HG03103 (cell line): ENCODE measurements around the gene CEP97.
"Not testable (repeated sequence)": the region's sequence is repeated elsewhere in the genome, so short reads cannot be mapped to it uniquely, and the experiment has no call there.

Experiments
- ATAC-seq: cut with Tn5 transposase; IDR thresholded peaks from one replicate; pipeline ENCODE4 v1.9.1; 2021; ENCODE audit warnings: low read depth; ENCODE audit not compliant: unreplicated experiment

The CEP97 gene, protein sequence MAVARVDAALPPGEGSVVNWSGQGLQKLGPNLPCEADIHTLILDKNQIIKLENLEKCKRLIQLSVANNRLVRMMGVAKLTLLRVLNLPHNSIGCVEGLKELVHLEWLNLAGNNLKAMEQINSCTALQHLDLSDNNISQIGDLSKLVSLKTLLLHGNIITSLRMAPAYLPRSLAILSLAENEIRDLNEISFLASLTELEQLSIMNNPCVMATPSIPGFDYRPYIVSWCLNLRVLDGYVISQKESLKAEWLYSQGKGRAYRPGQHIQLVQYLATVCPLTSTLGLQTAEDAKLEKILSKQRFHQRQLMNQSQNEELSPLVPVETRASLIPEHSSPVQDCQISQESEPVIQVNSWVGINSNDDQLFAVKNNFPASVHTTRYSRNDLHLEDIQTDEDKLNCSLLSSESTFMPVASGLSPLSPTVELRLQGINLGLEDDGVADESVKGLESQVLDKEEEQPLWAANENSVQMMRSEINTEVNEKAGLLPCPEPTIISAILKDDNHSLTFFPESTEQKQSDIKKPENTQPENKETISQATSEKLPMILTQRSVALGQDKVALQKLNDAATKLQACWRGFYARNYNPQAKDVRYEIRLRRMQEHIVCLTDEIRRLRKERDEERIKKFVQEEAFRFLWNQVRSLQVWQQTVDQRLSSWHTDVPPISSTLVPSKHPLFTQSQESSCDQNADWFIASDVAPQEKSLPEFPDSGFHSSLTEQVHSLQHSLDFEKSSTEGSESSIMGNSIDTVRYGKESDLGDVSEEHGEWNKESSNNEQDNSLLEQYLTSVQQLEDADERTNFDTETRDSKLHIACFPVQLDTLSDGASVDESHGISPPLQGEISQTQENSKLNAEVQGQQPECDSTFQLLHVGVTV

DNA sequence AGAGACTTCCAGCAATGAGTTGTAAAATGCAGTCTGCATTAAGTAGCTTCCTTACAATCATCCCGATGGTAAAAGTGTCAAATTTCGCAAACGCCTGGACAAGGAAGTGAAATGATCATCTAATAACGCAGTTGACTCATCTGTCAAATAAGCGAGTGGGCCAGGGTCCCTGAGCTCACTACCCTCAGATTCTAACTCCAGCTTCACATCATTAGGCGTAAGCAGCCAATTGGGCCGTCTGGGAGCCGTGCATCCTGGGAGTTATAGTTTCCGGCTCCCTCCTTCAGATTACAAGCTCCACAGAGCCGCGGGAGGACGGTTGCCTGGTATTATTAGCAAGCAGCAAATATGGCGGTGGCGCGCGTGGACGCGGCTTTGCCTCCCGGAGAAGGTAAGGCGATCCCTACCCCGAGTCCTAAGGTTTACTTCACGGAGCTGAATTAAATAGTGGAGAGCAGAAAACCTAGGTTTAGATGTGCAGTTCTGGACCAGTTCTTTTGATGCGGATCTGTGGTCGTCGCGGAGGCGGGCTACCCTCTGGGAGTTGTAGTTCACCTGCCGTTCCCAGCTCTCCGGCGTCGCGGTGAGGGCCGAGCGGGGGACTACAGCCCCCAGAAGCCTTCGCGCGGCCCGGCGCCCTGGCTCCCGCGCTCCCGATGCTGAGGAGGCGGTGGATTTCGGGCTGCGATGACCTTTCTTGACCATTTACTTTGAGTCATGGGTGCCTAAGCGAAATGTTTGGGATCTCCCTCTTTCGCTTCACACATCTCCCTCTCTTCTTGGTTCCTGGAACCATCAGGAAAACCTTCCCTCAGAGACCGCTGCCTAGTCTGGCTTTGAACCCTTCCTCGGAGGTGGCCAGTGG, at the start of gene CEP97:
Gene CEP97 (plus strand): TSS at position 286 of the 865 bp plus-strand sequence. CDS start 63 bp downstream, at position 349.
- ATAC-seq: peak; percentile 83

DNA sequence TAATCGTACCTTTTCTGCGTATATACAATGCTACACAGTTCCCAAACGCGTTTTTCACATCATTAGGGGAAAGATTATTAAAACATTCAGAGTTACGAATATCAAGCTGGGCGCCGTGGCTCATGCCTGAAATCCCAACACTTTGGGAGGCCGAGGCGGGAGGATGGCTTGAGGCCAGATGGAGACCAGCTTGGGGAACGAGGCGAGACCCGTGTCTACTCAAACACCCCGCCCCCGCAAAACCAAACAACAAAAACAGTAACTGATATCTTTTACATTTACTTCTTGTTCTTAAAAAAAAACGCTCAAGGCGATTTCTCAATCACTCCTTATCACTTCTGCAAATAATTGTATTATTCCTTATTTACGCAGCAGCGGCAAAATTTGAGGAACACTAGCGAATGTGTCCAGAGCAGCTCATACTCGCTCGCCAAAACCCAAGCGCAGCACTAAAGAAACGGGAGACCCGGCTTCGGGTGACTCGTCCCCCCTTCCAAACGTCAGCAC, 48.7 kb upstream of the CEP97 start:
- no peak for ATAC-seq

DNA sequence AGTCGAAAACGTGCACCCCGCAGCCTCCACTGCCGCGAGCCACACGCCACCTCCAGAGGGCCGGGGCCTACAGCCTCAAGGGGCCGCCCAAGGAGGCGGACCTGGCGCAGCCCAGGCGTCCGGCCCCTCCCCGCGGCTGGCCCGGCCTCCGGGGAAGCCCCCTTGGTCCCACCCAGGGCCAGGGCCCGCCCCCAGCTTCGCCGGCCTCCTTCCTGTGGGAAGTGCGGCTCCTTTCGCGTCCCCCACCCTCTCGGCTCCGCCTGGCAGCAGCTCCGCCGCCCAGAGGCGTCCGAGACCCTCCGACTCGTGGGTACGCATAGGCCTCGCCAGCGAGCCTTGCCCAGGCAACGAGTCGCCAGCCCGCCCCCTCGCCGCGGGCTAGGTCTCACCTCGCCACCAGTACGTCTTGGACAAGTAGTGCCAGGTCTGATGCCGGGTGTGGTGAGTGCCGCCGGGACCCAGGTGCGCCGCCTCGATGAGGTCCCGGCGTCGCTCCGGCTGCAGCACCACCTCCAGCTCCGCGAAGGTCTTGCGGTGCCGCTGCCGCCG, 48.1 kb upstream of the CEP97 start:
- ATAC-seq: peak; percentile 80

DNA sequence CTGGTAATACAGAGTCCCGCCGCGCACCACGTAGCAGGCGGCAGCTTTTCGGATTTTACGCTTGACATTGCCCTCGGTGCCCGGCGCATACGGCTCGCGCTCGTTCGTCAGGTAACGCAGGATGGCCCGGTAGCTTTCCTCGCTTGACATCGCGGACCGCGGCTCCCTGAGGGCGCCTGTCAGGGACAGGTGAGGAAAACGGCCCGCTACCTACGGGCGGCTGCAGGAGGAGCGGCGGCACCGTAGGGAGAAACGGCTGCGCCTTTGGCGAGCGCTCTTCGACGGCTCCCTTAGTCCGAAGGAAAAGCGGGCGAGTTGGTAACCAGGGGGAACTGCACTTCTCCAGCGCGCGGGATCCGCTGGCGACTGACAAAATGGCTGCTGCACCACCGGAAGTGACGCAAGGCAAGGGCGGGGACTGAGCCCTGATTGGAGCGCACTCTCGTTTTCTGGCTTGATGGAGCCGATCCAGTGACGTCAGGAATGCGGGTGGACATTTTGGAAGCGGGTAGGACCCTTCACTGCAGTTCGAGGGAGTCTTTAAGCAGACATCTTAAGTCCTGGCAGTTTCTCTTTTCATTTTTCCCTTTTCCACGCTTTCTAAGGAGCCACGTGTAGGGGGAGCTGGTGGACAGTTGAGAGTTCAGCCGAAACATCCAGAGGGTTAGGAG, 47.5 kb upstream of the CEP97 start, which contains the start of gene ZBTB11:
Gene ZBTB11 (minus strand): TSS at position 368 of the 671 bp plus-strand sequence. CDS start 218 bp downstream, at position 150.
- ATAC-seq: peak; percentile 67

DNA sequence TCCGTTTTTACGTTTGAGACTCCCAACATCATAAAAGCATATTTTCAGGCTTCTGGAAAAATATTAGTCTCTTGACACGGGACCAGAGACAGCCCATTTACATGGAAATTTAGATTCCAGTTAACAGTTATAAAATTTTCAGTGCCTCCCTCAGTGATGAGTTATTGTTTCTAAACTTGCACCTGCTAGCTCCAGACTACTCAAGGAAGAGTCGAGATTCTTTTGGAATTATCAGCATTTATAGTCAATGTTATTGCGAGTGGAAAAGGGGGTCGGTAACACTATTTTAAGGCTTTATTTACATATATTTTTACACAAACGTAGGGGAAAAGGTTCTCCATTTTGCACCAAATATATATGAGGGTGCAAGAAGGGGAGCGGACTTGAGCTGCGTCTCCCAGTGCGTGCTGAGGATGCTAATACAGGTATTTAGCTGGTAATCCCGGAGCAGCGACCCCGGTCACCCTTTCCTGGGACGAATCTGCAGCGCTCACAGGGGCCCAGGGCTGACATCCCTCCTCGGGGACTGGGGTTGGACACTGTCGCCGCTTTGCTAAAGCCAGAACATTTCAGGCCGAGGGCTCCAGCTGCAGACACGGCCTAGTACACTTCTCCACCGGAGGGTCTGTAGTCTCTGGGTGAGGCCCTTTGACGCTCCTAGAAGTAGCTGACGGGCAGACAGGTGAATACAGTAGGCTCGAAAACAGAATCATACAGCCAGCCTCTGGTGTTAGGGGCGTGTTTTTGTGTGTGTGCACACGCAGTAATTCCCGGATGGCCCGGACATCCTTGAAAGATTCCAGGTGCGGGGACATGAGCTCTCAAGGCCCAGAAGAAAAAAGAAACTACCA, 46.8 kb upstream of the CEP97 start:
- ATAC-seq: no peak

DNA sequence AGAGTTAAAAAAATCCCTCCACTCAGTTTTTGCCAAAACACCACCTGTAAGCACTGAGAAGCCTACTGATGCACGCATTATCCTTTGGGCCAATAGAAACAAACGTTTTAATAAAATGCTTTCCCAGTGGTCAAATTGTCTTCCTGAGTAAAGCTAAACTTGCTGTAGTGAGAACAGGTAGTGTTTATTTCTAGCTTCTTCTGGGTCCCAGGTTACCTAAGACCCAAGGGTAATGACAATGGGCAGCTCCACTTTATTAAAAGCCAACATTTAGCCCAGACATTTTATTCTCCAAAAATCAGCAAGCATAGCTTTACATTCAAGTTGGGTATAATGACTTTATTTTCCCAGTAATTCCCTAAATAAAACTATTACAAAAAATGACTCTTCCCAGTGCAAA, 45.6 kb upstream of the CEP97 start:
- ATAC-seq: not testable (repeated sequence)

DNA sequence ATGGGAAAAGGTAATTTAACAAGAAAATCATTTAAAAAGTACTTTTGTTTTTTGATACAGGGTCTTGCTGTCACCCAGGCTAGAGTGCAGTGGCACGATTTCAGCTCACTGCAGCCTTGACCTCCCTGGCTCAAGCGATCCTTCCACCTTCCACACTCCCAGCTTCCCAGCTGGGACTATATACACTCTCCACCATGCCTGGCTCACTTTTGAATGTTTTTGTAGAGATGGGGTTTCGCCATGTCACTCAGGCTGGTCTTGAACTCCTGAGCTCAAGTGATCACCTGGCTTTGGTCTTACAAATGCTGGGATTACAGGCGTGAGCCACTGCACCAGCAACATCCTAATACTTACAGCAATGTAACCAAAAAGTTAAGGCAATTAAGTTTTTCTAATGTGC, 43.9 kb upstream of the CEP97 start:
- no peak for ATAC-seq

DNA sequence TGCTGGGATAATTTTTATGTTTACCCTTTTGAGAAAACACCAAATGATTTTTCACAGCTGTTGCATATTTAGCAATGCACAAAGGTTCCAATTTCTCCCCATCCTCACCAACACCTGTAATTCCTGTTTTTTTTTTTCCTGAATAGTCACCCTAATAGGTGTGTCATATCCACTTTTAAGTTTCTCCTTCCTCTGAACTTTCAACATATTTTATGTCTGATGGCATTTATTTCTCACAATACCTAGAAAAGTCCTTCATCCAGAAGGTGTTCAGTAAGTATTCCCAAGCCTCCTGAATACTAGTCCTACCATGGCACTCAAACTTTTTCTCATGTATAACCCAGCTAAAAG, 39.4 kb upstream of the CEP97 start:
- ATAC-seq: no peak

DNA sequence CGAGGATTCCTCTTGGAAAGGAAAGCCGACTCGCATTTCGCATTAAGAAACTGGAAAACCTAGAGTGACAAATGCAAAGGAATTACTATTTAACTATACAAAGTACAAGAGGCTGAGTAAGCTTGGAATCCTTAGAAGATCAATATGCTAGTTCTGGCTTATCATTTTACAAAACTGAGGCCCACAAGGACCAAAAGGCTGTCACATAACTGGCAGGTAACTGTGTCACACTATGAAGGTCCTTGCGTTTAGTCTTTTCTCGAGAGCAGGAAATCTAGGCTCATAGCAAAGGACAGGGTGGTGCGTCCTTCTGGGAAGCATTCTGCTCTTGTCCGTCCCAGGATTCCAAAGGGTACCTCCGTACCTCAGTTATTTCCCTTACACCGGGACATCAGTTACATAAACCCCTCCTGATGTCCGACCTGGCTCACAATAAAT, 38.5 kb upstream of the CEP97 start:
- no peak for ATAC-seq

DNA sequence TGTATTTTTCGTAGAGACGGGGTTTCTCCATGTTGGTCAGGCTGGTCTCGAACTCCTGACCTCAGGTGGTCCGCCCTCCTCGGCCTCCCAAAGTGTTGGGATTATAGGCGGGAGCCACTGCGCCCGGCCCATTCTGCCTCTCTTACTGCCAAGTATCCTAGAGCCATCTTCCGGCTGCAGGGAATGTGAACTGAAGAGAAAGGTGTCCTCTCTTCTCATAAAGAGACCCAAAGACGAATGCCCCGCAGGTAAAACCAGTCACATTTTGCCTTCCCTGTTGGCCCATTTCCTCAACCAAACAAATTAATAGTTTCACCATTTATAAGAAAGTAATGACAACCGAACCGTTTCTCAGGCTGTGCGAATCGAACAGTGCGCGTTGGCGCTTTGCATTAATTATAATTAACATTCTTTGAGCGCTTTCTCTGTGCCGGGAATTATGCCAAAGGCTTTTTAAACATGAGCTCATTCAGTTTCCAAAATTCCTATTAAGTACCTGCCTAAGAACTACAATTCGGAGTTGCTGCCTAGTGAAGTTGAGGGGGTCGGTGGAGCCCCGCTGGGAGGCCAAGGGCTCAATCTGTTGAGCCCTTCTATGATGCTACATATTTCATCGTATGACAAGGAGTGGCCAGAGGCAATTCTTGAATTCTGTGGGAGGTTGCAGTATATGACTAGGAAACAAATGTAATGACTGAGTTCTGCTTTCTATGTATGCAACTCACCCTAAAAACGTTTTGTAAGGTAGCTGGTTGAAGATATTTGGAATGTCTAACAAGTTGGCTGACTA, 37.1 kb upstream of the CEP97 start:
- no peak for ATAC-seq

DNA sequence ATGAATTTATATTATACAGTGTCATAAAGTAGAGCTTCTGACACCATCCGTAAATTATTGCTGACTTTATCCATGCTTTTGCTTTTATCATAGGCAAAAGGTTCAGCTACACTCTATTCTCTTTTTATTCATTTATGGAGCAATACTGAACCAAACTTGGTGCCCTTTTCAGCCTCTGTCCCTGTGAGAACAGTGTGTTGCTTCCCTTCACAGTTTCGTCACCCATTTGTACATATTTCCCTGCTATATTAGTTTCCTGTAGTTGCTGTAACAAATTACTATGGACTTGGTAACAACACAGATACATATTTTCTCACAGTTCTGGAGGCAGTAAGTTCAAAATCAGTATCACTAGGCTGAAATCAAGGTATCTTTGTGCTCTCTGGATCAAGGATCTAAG, 35.1 kb upstream of the CEP97 start:
- ATAC-seq: no peak

DNA sequence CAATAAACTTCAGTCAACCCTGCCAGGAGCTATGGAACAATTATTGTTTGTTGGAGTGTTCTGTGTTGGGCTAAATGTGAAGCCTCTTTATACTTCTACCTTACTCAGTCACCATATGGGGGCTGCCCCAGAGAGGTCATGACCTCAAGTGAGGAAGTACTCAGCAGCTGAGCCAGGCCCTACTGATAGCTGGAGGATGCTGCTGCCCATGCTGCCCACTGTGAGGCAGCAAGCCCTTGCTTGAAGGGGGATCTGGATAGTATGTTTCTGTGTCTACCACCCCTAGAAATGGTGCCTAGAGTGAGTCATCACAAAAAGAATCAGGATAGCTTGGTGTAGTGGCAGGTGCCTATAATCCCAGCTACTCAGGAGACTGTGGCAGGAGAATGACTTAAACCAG, 33.4 kb upstream of the CEP97 start:
- ATAC-seq: no peak

DNA sequence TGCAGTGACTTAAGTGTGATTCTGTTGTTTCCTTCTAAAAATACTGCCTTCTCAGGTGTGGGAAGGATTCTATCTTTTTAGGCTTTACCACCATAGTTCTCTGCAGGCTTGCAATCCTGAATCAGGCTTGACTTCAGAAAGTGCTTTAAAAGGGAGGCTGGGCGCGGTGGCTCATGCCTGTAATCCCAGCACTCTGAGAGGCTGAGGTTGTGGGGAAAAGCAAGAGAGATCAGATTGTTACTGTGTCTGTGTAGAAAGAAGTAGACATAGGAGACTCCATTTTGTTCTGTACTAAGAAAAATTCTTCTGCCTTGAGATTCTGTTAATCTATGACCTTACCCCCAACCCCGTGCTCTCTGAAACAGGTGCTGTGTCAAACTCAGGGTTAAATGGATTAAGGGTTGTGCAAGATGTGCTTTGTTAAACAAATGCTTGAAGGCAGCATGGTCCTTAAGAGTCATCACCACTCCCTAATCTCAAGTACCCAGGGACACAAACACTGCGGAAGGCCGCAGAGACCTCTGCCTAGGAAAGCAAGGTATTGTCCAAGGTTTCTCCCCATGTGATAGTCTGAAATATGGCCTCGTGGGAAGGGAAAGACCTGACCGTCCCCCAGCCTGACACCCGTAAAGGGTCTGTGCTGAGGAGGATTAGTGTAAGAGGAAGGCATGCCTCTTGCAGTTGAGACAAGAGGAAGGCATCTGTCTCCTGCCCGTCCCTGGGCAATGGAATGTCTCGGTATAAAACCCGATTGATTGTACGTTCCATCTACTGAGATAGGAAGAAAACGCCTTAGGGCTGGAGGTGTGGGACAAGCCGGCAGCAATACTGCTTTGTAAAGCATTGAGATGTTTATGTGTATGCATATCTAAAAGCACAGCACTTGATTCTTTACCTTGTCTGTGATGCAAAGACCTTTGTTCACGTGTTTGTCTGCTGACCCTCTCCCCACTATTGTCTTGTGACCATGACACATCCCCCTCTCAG, 32.4 kb upstream of the CEP97 start:
- not testable (repeated sequence) for ATAC-seq

DNA sequence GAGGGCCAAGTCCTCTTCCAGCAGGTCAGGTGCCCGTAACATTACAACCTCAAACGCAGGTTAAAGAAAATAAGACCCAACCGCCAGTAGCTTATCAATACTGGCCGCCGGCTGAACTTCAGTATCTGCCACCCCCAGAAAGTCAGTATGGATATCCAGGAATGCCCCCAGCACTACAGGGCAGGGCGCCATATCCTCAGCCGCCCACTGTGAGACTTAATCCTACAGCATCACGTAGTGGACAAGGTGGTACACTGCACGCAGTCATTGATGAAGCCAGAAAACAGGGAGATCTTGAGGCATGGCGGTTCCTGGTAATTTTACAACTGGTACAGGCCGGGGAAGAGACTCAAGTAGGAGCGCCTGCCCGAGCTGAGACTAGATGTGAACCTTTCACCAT, 30.9 kb upstream of the CEP97 start:
- peak; percentile 68 for ATAC-seq

DNA sequence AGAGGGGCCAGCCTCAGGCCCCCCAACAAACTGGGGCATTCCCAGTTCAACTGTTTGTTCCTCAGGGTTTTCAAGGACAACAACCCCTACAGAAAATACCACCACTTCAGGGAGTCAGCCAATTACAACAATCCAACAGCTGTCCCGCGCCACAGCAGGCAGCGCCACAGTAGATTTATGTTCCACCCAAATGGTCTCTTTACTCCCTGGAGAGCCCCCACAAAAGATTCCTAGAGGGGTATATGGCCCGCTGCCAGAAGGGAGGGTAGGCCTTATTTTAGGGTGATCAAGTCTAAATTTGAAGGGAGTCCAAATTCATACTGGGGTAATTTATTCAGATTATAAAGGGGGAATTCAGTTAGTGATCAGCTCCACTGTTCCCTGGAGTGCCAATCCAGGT, 29.6 kb upstream of the CEP97 start:
- not testable (repeated sequence) for ATAC-seq

DNA sequence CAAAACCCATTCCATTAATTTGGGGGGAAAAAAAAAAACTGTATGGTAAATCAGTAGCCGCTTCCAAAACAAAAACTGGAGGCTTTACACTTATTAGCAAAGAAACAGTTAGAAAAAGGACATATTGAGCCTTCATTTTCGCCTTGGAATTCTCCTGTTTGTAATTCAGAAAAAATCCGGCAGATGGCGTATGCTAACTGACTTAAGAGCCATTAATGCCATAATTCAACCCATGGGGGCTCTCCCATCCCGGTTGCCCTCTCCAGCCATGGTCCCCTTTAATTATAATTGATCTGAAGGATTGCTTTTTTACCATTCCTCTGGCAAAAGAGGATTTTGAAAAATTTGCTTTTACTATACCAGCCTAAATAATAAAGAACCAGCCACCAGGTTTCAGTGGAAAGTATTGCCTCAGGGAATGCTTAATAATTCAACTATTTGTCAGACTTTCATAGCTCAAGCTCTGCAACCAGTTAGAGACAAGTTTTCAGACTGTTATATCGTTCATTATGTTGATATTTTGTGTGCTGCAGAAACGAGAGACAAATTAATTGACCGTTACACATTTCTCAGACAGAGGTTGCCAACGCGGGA, 28.5 kb upstream of the CEP97 start:
- ATAC-seq: no peak
